A549 (cell line): Measurements from ENCODE around the gene CNOT6. TPM values are rescaled to one million over a fixed set of nuclear protein-coding genes. Genes with fewer than 3 reads are reported as not detected.

ENCODE experiments used
- ATAC-seq, 2 experiments: fragments of 200-7000 bp in 1 of 2; fragments of >200 bp in 1 of 2; cut with Nextera tagmentation in 1 of 2; cut with Tn5 transposase in 1 of 2; 3 replicates each; pipeline versions ENCODE4 v1.8.0 to v1.9.1; 2018 to 2020; ENCODE audit warnings: mild to moderate bottlenecking in 1 of 2, moderate library complexity in 1 of 2
- CTCF ChIA-PET: fragments of 300-600 bp; sonication (Branson Sonifier 250); formaldehyde crosslinking; extraction: SDS; loops from one replicate; lab custom pipeline; 2021; ENCODE audit warnings: antibody characterized with exemption, inconsistent platforms; lab: Yijun Ruan, JAX
- POLR2A ChIA-PET: fragments of 350-600 bp; formaldehyde crosslinking; extraction: SDS; loops from one replicate; lab custom pipeline; 2021; ENCODE audit warnings: antibody characterized with exemption, inconsistent platforms; lab: Yijun Ruan, JAX
- DNase-seq, 2 experiments: peaks; one replicate each; pipeline versions ENCODE4 v3.0.0 to v3.0.0-alpha.2; 2011 to 2016; ENCODE audit warnings: low read depth in 1 of 2, low spot score in 1 of 2
- FAIRE-seq: peaks from 2 replicates; lab custom pipeline; 2011; peaks lifted over from hg19 to GRCh38; lab: Jason Lieb, UNC
- H3K27ac ChIP-seq, 2 experiments: fragments of >200 bp; sonication (Bioruptor Twin); formaldehyde crosslinking; 3 replicates each; pipeline ENCODE4 v1.5.1; 2016 to 2017
- H3K4me1 ChIP-seq: fragments of >200 bp; sonication (Bioruptor Twin); formaldehyde crosslinking; 3 replicates; pipeline ENCODE4 v1.6.1; 2016
- H3K4me2 ChIP-seq: fragments of >200 bp; sonication (Bioruptor Twin); formaldehyde crosslinking; 3 replicates; pipeline ENCODE4 v1.6.1; 2016
- H3K4me3 ChIP-seq: fragments of >200 bp; sonication (Bioruptor Twin); formaldehyde crosslinking; 3 replicates; pipeline ENCODE4 v1.5.1; 2016
- H3K9me3 ChIP-seq: fragments of >200 bp; sonication (Bioruptor Twin); formaldehyde crosslinking; 3 replicates; pipeline ENCODE4 v1.6.1; 2016
- BCL3 ChIP-seq: fragments of >200 bp; sonication (Bioruptor Twin); formaldehyde crosslinking; IDR thresholded peaks from 3 replicates; pipeline ENCODE4 v1.6.1; 2016
- CBX2 ChIP-seq: fragments of 200-600 bp; sonication (generic); IDR thresholded peaks from 2 replicates; pipeline ENCODE4 v1.6.1; 2016; ENCODE audit warnings: low read depth, mild to moderate bottlenecking, borderline replicate concordance
- CBX8 ChIP-seq: fragments of 200-600 bp; sonication (generic); IDR thresholded peaks from 2 replicates; pipeline ENCODE4 v1.6.1; 2016
- ELK1 ChIP-seq: fragments of 150-350 bp; IDR thresholded peaks from 2 replicates; pipeline ENCODE4 v1.6.1; 2014; ENCODE audit warnings: low read depth, mild to moderate bottlenecking, low read length
- GATA3 ChIP-seq: IDR thresholded peaks from 2 replicates; pipeline ENCODE4 v1.6.1; 2012; ENCODE audit warnings: borderline replicate concordance
- HEYL ChIP-seq: fragments of 250-450 bp; sonication (Bioruptor Pico); IDR thresholded peaks from 2 replicates; pipeline ENCODE4 v1.8.0; 2021; ENCODE audit warnings: mild to moderate bottlenecking, moderate library complexity
- HOXB13 ChIP-seq: fragments of 250-450 bp; sonication (Bioruptor Pico); IDR thresholded peaks from 2 replicates; pipeline ENCODE4 v1.5.0; 2020; ENCODE audit warnings: low read depth, mild to moderate bottlenecking, moderate library complexity
- HOXB5 ChIP-seq: fragments of 250-450 bp; sonication (Bioruptor Pico); IDR thresholded peaks from 2 replicates; pipeline ENCODE4 v1.5.0; 2020; ENCODE audit warnings: mild to moderate bottlenecking, moderate library complexity
- JUN ChIP-seq, 2 experiments: fragments of >200 bp; sonication (Bioruptor Twin); formaldehyde crosslinking; IDR thresholded peaks; 2 replicates in 1 of 2; 3 replicates in 1 of 2; pipeline ENCODE4 v1.6.1; 2016 to 2017
- KDM5A ChIP-seq: fragments of 200-600 bp; sonication (generic); IDR thresholded peaks from 2 replicates; pipeline ENCODE4 v1.6.1; 2016; ENCODE audit warnings: antibody characterized with exemption, mild to moderate bottlenecking
- MAZ ChIP-seq: fragments of 150-350 bp; IDR thresholded peaks from 2 replicates; pipeline ENCODE4 v1.6.1; 2014; ENCODE audit warnings: antibody characterized with exemption, low read depth, low read length, borderline replicate concordance
- NFE2L2 ChIP-seq: fragments of 150-350 bp; conservative IDR thresholded peaks from 2 replicates; pipeline ENCODE4 v1.6.1; 2014; ENCODE audit warnings: low read length
- NR3C1 ChIP-seq: fragments of >200 bp; sonication (Bioruptor Twin); formaldehyde crosslinking; IDR thresholded peaks from 3 replicates; pipeline ENCODE4 v1.6.1; 2017
- RAD21 ChIP-seq, 2 experiments: fragments of >200 bp in 1 of 2; sonication (Bioruptor Twin) in 1 of 2; formaldehyde crosslinking in 1 of 2; IDR thresholded peaks in 1 of 2; conservative IDR thresholded peaks in 1 of 2; 2 replicates in 1 of 2; 3 replicates in 1 of 2; pipeline ENCODE4 v1.6.1; 2012 to 2018; ENCODE audit warnings: inconsistent platforms in 1 of 2
- RARB ChIP-seq: fragments of 250-450 bp; sonication (Bioruptor Pico); IDR thresholded peaks from 2 replicates; pipeline ENCODE4 v1.8.0; 2021; ENCODE audit warnings: mild to moderate bottlenecking, moderate library complexity
- RCOR1 ChIP-seq: fragments of 150-350 bp; IDR thresholded peaks from 2 replicates; pipeline ENCODE4 v1.6.1; 2014; ENCODE audit warnings: antibody characterized with exemption, low read length, low read depth
- REST ChIP-seq: fragments of 200-600 bp; sonication (generic); IDR thresholded peaks from 2 replicates; pipeline ENCODE4 v1.6.1; 2016; ENCODE audit warnings: antibody characterized with exemption, mild to moderate bottlenecking, moderate library complexity
- RNF2 ChIP-seq: fragments of 200-600 bp; sonication (generic); IDR thresholded peaks from 2 replicates; pipeline ENCODE4 v1.6.1; 2016; ENCODE audit warnings: low read depth, mild to moderate bottlenecking, antibody characterized with exemption, moderate library complexity, borderline replicate concordance
- SREBF2 ChIP-seq: fragments of 450-650 bp; IDR thresholded peaks from 2 replicates; pipeline ENCODE4 v1.6.1; 2014; ENCODE audit warnings: mild to moderate bottlenecking, moderate library complexity
- TFCP2L1 ChIP-seq: fragments of 250-450 bp; sonication (Bioruptor Pico); IDR thresholded peaks from 2 replicates; pipeline ENCODE4 v1.5.0; 2021; ENCODE audit warnings: mild to moderate bottlenecking
- ZFP36 ChIP-seq: fragments of 450-650 bp; IDR thresholded peaks from 2 replicates; pipeline ENCODE4 v1.6.1; 2014; ENCODE audit warnings: borderline replicate concordance; ENCODE audit not compliant: partially characterized antibody
- ZSCAN20 ChIP-seq: fragments of 250-450 bp; sonication (Bioruptor Pico); IDR thresholded peaks from 2 replicates; pipeline ENCODE4 v1.8.0; 2022; ENCODE audit warnings: mild to moderate bottlenecking, moderate library complexity
- WGBS: methylation state at CpG from one replicate; pipeline ENCODE4 v1.1.6; 2017; ENCODE audit errors: missing lambda C conversion rate; 5-methylcytosine and 5-hydroxymethylcytosine counted together
- polyA plus RNA-seq, 4 experiments: library from polyadenylated mRNA; depleted of rRNA in 3 of 4; stranded (reverse); fragments of >200 nt; fragmentation: RNase III in 1 of 4; extraction: RNeasy Plus Mini Kit Qiagen cat#74134 plus additional on column Dnase treatment in 1 of 4; gene quantifications; 2 replicates in 3 of 4; 3 replicates in 1 of 4; pipeline ENCODE4 v1.2.3, GENCODE V29; 2011 to 2017
- TF ChIP-seq, protein P1 (sequence below): fragments of 250-450 bp; sonication (Bioruptor Pico); IDR thresholded peaks from 2 replicates; pipeline ENCODE4 v1.5.0; 2021; ENCODE audit warnings: mild to moderate bottlenecking, moderate library complexity, borderline replicate concordance

The CNOT6 gene
- polyA plus RNA-seq, 2 of the 4 experiments (the other 2 are of a cell fraction): 18.2 to 28.5 TPM

DNA sequence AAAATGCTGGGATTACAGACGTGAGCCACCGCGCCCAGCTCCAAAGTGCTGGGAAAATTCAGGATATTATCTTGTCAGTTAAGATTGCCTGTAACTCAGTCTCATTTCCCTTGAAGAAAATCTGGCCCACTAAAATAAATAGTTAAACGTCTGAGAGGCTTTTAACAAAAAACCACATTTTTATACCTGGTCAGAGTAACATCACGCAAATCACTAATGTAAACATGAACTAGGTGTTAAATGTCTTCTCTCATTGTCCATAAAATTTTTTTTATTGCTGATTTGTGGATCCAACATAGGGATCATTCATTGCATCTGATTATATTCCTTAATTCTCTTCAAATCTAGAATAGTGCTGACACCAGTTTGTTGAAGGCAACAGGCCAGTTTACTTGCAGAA lies 22.3 kb downstream of the CNOT6 start:
- WGBS: 90% methylated on average over 5 of the region's 5 CpGs
- Histone ChIP-seq H3K4me2 (no peak overlapping the region), H3K4me3 (no peak overlapping the region), H3K9me3 (no peaks in the 10 kb centered on the region), H3K27ac (no peak overlapping the region), H3K4me1 (peaks cover 9% of the 10 kb centered on the region; the same call in 2 of the 3 replicates)
- no peak for ATAC-seq
- no peak for DNase-seq
- ChIA-PET CTCF (interaction anchor here (0.7 to 1.1 kb wide), 2 partner anchors 9 to 181 kb away, joined by 3 to 4 read pairs; no protein-coding TSS in a partner anchor), POLR2A (no interaction called here)
- no peak for FAIRE-seq
- TF ChIP-seq RCOR1 (no peak), RNF2 (no peak), NFE2L2 (no peak), HEYL (no peak), ZSCAN20 (CRISPR knock-in tag) (no peak), GATA3 (no peak), ELK1 (no peak)

DNA sequence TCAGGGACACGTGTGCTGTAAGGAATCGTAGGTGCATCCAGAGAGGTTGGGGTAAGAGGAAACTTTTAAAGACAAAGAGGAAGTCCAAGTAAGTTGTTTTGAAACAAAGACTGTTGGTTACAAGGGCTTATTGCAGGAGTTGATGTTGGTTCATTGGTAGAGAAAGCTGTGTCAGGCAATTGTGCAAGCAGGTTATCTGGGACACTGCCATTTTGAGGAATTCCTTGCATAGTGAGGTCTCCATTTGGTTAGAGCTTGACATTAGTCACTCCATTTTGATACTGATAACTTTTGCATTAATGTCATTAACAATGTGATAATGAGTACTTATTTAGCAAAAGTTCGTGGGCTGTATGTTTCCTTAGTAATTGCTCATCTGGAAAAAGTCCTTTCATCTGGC lies 24.9 kb downstream of the CNOT6 start:
- CTCF ChIA-PET: interaction anchor here (1.5 kb wide), 1 partner anchor 48 kb away, joined by 3 read pairs; no protein-coding TSS in a partner anchor
- Histone ChIP-seq H3K4me1 (peaks cover 9% of the 10 kb centered on the region; the same call in 2 of the 3 replicates), H3K4me3 (no peak overlapping the region), H3K4me2 (no peak overlapping the region), H3K27ac (no peak overlapping the region), H3K9me3 (no peaks in the 10 kb centered on the region)
- DNase-seq: no peak
- POLR2A ChIA-PET: interaction anchor here (0.6 kb wide), 1 partner anchor 39 kb away, joined by 3 read pairs; no protein-coding TSS in a partner anchor
- no peak for ATAC-seq
- FAIRE-seq: no peak
- TF ChIP-seq RCOR1 (no peak), HOXB13 (CRISPR knock-in tag) (peak; percentile 60; the same call in 1 of the 2 replicates), RARB (CRISPR knock-in tag) (no peak), RAD21 (conservative IDR thresholded peaks at IDR 0.05 in 1 of 2, IDR thresholded peaks at IDR 0.05 in 1 of 2) (no peak), HOXB5 (no peak)
- TF ChIP-seq, protein P1, sequence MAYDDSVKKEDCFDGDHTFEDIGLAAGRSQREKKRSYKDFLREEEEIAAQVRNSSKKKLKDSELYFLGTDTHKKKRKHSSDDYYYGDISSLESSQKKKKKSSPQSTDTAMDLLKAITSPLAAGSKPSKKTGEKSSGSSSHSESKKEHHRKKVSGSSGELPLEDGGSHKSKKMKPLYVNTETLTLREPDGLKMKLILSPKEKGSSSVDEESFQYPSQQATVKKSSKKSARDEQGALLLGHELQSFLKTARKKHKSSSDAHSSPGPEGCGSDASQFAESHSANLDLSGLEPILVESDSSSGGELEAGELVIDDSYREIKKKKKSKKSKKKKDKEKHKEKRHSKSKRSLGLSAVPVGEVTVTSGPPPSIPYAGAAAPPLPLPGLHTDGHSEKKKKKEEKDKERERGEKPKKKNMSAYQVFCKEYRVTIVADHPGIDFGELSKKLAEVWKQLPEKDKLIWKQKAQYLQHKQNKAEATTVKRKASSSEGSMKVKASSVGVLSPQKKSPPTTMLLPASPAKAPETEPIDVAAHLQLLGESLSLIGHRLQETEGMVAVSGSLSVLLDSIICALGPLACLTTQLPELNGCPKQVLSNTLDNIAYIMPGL: no peak
- 70% methylated on average over 3 of the region's 3 CpGs for WGBS

DNA sequence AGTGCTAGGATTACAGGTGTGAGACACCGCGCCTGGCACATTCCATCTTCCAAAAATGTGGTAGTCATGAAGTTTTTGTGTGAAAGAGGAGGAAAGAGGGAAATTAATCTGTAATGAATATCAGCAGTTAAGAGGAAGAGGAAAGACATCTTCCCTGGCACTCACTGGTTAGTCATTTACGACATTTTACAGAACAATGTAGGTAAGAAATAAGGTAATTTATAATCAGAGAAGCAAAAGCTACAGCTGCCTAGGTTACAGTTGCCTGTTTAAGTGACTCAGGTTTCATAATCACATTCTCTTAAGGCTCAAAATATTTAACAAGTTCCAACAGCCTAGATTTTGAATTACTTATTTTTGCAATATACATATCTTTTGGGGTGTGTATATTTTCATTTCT lies 26.9 kb downstream of the CNOT6 start:
- Histone ChIP-seq H3K4me3 (no peak overlapping the region), H3K9me3 (no peaks in the 10 kb centered on the region), H3K4me1 (peaks cover 7% of the 10 kb centered on the region; the same call in 2 of the 3 replicates), H3K27ac (no peak overlapping the region), H3K4me2 (no peak overlapping the region)
- no peak for DNase-seq
- 97% methylated on average over 3 of the region's 3 CpGs for WGBS
- CTCF ChIA-PET: interaction anchor here (0.8 to 1.5 kb wide), 3 partner anchors 11 to 193 kb away, joined by 3 to 4 read pairs (median 4); no protein-coding TSS in a partner anchor
- FAIRE-seq: no peak
- POLR2A ChIA-PET: no interaction called here
- no peak for ATAC-seq
- TF ChIP-seq JUN (IDR thresholded peaks at IDR 0.05): no peak
- TF ChIP-seq MAZ: no peak
- no peak for TF ChIP-seq CBX2
- TF ChIP-seq REST: no peak
- TF ChIP-seq ZFP36: no peak
- no peak for TF ChIP-seq BCL3
- TF ChIP-seq, protein P1: no peak
- TF ChIP-seq TFCP2L1 (CRISPR knock-in tag): no peak
- TF ChIP-seq KDM5A: no peak
- TF ChIP-seq NR3C1: no peak
- TF ChIP-seq CBX8: no peak
- no peak for TF ChIP-seq RARB (CRISPR knock-in tag)
- TF ChIP-seq HOXB5: no peak
- no peak for TF ChIP-seq GATA3
- no peak for TF ChIP-seq SREBF2
